Measurements from ENCODE around the gene INO80E.
"Not testable (repeated sequence)": the region's sequence is repeated elsewhere in the genome, so short reads cannot be mapped to it uniquely, and the experiment has no call there.

INO80E gene

DNA sequence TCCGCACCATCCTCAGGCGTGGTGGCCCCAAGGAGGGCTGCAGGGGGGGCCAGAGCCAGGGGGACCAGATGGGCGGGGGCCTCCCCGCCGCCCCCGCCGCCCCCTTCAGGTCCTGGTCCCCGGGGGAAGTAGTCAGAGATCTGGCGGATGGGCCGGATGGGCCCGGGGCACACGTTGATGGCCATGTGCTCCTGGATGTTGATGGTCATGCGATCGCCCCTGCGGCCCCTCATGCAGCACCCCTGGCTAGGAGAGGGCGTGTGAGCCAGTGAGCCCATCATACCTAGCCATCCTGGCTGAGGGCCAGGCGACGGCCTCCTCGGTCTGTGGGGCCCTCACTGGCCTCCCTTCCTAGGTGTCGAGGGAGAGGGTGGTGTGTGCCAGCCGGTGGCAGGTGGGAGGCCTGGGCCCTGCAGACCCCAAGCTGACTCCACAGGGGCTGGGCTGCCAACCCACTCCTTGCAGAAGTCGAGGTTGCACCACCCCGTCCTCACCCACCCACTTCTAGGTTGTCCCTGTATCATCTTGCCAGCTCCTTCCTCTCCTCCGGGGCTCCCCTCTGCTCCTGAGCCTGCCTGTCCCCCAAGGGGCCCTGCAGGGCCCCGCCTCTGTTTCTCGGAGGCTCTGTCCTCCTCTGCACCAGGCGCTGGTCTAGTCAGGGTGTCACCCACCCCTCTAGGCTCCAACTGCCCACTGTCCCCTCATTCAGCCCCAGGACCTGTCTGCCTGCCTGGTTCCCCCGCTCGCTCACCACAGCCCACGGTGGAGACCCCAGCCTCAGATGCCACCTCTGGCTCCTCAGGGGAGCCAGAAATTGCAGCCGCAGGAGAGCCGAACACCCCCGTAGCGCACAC is 14.2 kb downstream of the INO80E start:
- DNase-seq (ENCODE audit: low read depth in 3 of 3), result no peak

DNA sequence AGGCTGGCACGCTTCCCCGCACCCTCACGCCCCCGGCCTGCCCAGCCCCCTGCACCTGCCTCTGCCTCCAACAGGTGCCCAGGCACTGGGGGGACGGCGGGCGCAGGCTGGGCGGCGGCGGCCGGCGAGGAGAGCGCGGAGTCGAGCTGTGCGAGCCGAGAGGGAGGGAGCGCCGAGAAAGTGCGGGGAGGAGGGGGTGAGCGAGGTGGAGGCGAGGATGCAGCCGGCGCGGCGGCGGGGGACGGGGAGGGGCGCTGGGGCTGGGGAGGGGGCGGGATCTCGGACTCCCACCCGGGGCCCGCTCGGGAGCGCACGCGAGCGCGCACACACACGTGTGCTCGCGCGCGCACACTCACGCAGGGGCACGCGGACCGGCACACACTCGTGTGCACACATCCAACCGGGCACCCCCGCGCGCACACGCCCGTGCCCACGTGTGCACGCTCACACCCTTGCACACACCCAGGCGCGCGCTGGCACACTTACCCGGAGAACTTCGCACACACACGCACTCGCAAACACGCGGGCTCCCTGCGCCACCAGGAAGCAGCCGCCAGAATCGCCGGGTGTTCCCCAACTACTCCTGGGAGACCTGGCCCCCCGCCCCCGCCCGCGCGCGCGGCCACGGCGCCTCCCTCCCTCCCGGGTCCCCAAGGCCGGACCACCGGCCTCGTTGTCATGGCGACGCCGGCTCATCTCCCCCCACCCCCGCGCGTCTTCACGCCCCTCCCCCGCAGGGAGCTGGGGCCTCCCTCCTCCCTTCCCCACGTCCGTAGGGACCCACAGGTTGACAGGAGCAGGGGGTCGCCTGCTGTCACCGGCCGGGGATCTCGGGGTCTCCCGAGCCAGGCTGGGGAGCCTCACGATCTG is 15.0 kb downstream of the INO80E start, which contains the start of gene DOC2A:
DOC2A (minus strand) TSS at position 184 of the 870 bp plus-strand sequence. CDS start 805 bp downstream, outside the sequence.
- peak in 1 of 3 donors; percentile 33 for DNase-seq (ENCODE audit: low read depth in 3 of 3)

DNA sequence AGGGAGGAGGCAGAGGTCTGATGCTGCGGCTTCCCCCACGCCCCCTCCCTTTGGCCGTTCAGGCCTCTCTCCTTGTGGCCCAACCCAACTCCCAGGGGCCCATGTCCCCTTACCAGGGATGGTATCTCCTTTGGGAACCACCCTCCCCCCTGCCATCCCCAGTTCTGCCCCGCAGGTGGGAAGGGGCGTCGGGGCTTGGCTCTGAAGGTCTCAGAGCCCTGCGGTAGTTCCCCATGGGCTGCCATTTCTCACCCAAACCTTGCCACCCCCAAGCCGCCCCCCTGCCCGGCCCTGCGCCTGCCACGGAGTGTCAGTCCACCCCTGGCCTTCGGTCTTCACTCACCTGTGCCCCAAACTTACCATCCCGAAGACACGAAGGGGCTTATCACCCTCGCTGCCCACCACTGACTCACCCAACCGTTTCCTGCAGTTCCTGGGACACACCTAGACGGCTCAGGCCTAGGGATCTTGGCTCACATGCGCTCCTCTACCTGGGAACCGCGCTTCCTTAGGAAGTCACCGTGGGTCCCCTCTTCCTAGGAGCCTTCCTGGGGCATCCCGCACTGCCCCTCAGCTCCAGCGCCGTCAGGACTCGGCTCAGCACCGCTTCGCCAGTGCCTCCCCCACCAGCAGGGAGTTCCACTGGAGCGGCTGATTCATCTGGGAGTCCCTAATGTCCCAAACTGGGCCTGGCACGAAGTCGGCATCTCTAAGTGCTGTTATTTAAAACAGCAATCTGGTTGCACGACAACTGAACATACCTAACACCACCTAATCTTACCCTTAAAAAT is 15.9 kb downstream of the INO80E start:
- DNase-seq (ENCODE audit: low read depth in 3 of 3), result no peak

DNA sequence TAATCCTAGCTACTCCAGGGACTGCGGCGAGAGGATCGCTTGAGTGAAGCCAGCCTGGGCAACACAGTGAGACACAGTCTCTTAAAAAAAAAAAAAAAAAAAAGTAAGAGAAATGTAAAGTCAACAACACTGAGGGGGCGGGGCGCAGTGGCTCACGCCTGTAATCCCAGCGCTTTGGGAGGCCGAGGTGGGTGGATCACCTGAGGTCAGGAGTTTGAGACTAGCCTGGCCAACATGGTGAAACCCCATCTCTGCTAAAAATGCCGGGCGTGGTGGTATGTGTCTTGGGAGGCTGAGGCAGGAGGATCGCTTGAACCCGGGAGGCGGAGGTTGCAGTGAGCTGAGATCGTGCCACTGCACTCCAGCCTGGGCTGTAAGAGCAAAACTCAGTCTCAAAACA is 16.6 kb downstream of the INO80E start:
- DNase-seq (ENCODE audit: low read depth in 3 of 3), result not testable (repeated sequence)

DNA sequence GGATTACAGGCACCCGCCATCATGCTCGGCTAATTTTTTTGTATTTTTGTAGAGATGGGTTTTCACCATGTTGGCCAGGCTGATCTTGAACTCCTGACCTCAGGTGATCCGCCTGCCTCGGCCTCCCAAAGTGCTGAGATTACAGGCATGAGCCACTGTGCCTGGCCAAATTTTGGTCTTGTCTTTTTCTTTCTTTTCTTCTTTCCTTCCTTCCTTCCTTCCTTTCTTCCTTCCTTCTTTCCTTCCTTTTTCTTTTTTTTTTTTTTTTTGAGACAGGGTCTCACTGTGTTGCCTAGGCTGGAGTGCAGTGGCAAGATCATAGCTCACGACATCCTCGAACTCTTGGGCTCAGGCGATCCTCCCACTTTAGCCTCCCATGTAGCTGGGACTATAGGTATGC is 19.4 kb downstream of the INO80E start:
- not testable (repeated sequence) for DNase-seq (ENCODE audit: low read depth in 3 of 3)

DNA sequence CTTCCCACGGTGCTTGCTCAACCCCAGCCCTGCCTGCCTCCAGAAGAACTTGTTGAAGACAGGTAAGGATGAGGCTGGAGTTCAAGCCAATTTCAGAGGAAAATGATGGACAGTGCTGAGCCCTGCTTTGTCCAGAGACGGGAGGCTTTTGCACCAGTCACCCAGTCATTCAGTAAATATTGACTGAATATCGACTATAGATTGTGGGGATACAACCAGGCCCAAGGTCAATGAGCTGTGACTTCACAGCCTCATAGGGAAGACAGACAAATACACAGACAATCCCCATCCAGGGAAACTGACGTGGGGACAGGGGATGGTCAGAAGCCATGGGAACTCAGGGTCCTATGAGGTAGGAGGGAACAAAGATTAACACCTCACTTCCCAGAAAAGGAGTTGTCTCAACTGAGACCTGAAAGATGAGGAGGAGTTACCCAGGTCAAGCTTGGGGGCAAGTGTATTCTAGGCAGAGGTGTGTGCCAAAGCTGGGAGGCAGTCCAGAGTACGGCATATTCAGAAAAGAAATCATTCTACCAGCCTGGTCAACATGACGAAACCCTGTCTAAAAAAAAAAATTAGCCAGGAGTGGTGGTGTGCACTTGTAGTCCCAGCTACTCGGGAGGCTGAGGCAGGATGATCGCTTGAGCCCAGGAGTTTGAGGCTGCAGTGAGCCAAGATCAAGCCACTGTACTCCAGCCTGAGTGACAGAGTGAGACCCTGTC is 20.7 kb downstream of the INO80E start:
- no peak for DNase-seq (ENCODE audit: low read depth in 3 of 3)

DNA sequence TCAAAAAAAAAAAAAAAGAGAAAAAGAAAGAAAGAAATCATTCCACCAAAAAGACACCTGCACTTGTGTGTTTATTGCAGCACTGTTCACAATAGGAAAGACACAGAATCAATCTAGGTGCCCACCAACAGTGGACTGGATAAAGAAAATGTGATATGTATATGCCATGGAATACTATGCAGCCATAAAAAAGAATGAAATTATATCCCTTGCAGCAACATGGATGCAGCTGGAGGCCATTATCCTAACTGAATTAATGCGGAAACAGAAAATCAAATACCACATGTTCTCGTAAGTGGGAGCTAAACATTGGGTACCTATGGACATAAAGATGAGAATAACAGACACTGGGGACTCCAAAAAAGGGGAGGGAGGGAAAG is 21.2 kb downstream of the INO80E start:
- no peak for DNase-seq (ENCODE audit: low read depth in 3 of 3)

DNA sequence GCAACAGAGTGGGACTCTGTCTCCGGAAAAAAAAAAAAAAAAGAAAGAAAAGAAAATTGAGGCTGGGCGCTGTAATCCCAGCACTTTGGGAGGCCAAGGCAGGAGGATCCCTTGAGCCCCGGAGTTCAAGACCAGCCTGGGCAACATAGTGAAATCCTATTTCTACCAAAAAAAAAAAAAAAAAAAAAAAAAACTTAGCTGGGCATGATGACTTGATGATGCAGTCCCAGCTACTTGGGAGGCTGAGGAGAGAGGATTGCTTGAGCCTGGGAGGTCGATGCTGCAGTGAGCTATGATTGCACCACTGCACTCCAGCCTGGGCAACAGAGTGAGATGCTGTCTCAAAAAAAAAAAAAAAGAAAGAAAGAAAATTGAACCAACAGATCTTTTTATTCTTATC is 21.9 kb downstream of the INO80E start:
- not testable (repeated sequence) for DNase-seq (ENCODE audit: low read depth in 3 of 3)

DNA sequence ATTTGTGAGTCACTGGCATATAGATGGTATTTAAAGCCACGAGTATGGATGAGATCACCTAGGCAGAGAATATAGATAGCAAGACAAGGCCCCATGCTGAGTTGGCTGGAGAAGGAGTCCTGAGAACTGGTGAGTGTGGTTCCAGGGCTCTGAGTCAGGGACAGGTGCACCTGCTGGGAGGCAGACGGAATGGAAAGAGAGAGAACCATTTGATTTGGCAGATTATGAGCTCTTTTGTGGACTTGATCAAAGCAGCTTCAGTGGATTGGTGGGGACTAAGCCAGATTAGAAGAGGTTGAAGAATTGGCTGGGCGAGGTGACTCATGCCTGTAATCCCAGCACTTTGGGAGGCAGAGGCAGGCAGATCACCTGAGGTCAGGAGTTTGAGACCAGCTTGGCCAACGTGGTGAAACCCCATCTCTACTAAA is 22.7 kb downstream of the INO80E start:
- no peak for DNase-seq (ENCODE audit: low read depth in 3 of 3)

DNA sequence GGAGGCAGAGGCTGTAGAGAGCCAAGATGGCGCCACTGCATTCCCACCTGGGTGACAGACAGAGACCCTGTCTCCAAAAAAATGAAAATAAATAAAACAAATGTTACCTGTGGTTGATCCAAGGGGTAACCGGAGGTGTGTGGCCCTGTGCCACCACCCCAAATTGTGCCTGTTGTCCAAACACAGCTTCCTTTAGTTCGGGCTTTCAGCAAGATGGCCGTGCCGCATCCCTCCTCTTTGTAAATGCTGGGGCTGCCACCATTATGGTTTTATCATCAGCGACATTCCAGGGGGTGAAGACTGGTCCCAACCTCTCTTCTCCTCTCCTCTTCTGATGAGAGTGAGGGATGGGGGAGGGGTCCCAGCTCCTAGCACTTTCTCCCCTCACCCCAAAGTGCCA is 26.8 kb downstream of the INO80E start, which contains the start of gene C16orf92:
C16orf92 (plus strand) TSS at position 312 of the 400 bp plus-strand sequence. CDS start 143 bp downstream, outside the sequence.
- no peak for DNase-seq (ENCODE audit: low read depth in 3 of 3)

DNA sequence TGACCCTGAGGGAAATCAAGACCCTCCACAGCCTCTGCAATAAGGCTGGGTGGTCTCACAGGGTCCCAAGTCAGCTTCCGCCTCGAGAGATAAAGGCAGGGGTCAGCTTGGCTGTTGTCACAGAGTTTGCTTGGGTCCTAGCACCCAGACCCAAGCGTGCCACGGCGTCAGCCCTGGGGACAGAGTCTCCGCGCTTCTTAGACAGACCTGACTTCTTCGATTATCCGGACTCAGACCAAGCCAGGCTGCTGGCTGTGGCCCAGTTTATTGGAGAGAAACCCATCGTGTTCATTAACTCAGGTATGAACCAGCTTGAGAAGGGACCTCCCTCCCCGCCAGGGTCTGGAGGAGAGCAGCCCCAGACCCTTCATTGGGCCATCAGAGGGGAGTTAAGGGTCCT is 27.5 kb downstream of the INO80E start:
- no peak for DNase-seq (ENCODE audit: low read depth in 3 of 3)

DNA sequence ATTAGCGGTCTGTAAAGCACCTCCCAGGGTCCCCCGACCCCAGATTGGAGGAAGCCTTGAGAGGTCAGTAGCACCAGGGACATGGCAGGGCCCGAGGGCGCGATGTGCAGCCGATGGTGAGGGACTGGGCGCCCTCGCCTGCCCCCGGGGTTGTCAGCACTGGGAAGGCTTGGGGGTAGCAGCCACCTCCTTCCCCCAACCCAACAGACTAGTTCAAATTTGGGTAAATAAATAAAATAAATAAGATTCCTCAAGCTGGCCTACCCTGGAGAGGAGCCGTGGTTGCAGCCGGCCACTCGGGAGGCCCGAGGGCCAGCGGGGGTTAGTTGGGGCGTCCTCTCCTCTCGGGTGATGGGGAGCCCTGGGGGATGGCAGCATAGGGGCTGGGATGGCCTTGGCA is 28.4 kb downstream of the INO80E start:
- DNase-seq (ENCODE audit: low read depth in 3 of 3), result no peak

DNA sequence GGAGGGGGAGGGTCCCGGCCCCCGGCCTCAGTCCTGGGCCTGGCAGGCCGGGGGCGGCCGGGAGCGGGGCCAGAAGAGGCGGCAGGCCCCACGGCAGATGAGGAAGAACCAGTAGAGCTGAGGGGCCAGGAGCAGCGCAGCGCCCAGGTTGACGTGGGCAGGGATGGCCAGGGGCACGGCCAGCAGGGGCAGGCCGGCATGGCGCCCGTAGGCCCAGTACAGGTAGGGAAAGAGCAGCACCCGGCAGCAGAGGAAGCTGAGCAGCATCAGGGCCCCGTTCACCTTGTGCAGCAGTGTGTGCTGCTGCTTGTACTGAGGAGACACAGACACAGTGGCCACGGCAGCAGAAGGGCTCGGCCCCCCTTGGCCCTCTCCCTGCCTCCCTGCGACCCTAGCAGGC is 29.1 kb downstream of the INO80E start:
- DNase-seq (ENCODE audit: low read depth in 3 of 3), result no peak

DNA sequence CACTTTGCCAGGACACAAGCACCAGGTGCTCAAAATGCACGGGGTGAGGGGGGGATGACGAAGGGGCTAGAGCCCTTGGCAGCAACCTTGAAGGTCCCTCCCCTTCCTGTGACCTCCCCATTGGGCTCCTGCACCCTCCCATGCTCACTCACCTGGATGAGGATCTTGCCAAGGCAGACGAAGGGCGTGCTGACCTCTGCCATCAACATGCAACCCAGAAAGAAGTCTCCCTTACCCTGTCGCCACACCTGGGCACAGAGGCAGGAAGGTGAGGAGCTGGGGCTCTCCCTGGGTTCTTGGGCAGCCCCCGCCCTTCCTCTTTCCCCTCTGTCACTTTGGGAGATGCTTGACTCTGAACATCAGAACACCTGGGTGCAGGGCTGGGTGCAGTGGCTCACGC is 29.5 kb downstream of the INO80E start:
- DNase-seq (ENCODE audit: low read depth in 3 of 3), result no peak

DNA sequence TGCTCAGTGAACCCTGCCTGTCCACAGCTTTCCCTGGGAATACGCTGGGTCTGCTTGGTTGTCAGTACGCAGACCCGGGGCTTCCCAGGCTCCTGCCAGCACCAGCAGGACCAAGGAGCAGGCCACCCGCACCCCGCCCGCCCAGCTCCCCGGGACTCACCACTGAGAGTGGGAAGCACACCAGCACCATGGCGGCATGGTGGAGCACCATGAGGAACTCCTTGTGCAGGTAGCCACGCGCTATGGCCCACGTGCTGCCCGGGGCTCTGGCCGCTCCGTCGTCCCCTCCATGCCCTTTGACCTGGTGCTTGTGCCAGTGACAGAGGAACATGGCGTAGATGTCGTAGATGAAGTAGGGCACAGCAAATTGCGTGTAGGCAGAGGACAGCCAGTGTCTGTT is 30.4 kb downstream of the INO80E start:
- no peak for DNase-seq (ENCODE audit: low read depth in 3 of 3)

DNA sequence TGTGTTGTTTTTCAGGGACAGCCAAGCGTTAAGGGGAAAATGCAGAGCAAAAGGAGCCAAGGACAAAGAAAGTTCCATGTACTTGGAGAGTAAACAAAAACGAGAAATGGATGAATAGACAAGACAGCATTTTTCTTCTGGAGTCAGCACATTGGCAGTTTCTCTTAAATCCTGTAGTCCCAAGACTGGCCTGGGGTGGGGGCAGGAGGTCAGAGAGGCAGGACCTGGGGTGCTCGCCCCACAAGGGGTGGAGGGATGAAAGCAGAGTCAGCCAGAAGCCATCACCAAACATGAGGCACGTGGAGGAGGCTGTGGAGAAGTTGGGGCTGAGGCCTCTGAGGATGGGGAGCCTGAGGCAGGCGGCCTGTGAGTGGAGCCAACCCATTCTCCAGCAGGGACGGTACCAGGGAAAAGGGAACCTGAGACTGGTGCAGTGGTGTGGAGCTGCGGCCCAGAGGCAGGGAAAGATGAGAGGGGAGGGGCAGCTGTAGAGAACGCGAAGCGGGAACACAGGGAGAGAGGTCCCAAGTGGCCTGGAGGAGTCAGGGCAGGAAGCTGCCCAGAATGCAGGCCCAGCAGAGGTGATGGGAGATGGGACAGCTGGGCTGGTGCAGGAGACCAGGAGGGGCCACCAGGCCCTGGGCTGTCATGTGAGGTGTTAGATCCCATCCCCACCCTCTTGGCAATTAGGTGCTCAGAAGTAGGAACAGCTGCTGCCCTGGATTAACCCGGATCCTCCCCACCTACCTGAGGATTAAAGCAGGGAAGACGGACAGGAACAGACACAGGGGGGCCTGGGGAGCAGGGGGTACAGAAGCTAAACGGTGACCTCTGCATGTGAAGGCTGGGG is 31.8 kb downstream of the INO80E start:
- DNase-seq (ENCODE audit: low read depth in 3 of 3), result no peak

DNA sequence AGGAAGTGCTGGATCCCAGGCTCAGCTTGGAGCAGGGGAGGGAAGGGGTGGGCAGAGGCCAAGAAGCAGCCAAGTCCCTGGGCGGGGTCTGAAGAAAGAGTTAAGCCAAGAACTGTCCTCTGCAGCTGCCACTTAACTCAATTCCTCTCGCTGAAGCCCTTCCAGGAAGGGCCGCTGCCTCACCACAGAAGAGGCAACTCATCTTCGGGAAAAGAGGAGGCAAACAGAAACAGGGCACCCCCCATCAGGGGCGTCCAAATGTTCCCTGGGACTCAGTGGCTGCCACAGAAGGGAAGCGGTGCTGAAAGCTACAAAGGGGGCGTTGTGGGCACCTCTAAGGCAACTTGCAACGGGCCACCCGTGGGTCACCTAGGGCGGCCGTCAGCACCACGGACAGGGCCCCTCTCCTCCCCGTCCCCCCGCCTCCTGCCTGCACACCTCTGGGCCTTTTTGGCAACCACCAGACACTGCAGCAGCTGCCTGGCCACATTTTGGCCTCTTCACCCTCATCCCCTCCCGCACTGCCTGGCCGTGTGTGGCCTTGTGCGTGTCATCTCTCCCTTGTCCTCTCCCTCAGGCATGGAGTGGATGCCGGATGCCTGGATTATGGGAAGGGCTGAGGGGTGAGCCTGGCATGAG is 32.5 kb downstream of the INO80E start:
- no peak for DNase-seq (ENCODE audit: low read depth in 3 of 3)

DNA sequence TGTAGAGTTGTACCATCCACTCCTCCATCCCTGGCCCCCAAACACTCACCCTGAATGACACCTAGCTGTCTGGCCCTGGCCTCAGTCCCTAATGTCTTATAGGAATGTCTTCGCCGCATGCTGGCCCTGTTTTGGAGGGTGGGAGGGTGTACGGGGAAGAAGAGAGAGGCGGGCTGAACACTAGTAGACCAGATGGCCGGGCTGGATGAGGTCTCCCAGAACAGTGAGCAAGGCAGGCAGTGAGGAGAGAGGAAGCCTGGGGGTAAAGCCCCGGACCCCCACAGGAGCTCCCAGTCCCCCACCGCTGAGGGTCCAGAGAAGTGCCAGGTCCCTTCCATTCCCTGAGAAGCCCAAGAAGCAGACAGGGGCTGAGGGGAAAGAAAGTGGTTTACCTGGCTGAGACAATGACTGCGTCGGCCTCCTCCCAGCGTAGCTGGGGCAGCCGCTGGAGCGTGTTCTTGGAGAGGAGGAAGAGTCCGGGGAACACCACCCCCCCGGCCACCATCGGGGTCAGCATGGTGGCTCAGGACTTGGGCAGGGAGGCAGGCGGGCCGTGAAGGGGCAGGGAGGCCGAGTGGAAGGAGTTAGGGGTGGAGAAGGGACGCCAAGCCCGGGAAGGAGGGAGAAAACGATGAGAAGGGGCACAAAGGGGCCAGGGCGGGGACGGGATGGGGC is 34.1 kb downstream of the INO80E start:
- DNase-seq (ENCODE audit: low read depth in 3 of 3), result no peak

DNA sequence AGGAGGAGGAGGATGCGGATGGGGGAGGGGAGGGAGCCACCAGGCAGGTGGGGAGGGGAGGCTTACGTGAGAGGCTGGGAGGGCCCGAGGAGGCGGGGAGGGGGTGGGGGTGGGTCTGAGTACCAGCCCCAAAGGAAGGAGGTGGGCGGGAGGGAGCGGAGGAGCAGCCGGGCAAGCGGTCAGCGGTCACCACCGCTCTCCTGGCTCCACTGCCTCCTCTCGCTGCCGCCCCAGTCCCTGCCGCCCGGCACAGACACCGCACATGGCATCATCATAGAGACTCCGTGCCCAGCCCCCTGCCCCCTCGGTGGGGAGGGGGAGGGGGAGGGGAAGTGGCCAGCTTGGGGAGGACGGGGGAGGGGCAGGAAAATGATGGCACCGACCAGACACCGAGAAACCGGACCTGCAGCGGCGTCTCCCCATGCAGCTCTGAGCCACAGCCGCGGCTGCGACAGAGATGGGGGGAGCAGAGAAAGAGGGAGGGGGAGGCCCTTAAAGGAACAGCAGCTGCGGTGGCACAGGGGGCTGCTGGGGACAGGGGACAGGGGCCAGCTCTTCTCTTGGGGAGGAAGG is 34.9 kb downstream of the INO80E start, which contains the start of gene TLCD3B:
TLCD3B (minus strand) TSS at position 431 of the 573 bp plus-strand sequence. CDS start 744 bp downstream, outside the sequence.
- no peak for DNase-seq (ENCODE audit: low read depth in 3 of 3)
